Stimulated activated CD4-positive, alpha-beta T cell treated with anti-CD3 and anti-CD28 coated beads, Interleukin-4, amount 100 ng/mL, for 48 hours (primary cell): ENCODE measurements around the gene DDIAS.
"Not testable (repeated sequence)": the region's sequence is repeated elsewhere in the genome, so short reads cannot be mapped to it uniquely, and the experiment has no call there.

Experiments
- DNase-seq, 2 donors: peaks; one replicate each; pipeline ENCODE4 v3.0.0-alpha.2; 2020; ENCODE audit warnings: low read depth in 2 of 2

The DDIAS gene

DNA sequence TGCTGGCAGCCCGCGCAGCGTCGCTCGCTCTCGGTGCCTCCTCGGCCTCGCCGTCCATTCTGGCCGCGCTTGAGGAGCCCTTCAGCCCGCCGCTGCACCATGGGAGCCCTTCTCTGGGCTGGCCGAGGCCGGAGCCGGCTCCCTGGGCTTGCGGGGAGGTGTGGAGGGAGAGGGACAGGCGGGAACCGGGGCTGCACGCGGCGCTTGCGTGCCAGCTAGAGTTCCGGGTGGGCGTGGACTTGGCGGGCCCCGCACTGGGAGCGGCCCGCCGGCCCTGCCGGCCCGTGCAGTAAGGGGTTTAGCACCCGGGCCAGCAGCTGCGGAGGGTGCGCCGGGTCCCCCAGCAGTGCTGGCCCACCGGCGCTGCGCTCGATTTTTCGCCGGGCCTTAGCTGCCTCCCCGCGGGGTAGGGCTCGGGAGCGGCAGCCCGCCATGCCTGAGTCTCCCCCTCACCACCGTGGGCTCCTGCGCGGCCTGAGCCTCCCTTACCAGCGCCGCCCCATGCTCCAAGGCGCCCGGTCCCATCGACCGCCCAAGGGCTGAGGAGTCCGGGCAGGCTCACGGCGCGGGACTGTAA is 69.1 kb downstream of the DDIAS start:
- not testable (repeated sequence) for DNase-seq

DNA sequence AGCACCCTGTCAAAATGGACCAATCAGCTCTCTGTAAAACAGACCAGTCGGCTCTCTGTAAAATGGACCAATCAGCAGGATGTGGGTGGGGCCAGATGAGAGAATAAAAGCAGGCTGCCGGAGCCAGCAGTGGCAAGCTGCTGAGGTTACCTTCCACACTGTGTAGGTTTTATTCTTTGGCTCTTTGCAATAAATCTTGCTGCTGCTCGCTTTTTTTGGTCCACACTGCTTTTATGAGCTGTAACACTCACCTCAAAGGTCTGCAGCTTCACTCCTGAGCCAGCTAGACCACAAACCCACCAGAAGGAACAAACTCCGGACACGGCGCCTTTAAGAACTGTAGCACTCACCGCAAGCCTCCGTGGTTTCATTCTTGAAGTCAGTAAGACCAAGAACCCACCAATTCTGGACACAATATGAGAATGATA is 70.0 kb downstream of the DDIAS start:
- not testable (repeated sequence) for DNase-seq

DNA sequence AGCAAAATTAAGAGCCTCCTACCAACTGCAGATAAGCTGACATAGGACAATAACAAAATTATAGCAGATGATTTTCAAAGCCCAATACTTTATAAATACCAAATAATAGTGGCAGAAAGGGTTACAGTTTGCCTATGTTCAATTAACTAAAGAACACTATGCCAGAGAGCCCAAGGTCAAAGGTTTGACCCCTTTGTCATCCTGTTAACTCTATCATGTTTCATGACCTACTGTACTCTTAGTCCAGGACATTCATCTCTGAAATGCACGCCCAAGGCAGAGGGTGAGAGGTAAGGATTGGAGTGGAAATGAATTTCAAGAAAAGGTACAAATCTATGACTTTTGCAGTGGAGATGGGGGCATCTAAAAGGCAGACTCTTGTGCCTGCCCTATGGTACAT is 70.6 kb downstream of the DDIAS start:
- DNase-seq = no peak

DNA sequence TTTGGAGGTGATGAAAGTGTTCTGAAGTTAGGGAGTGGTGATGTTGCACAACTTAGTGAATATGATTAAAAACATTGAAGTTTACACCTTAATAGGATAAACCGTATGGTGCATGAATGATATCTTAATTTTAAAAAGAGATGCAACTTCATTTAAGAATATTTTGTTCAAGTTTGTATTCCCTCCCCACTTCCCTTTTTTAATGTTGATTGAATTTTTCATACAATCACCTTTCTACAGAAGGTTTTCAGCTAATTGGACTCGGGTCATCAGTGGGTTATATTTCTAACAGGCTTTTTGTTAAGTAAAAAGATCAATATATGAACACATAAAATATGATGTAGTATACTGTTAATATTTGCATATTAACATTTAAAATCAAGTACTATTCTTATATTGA is 72.6 kb downstream of the DDIAS start:
- no peak for DNase-seq

DNA sequence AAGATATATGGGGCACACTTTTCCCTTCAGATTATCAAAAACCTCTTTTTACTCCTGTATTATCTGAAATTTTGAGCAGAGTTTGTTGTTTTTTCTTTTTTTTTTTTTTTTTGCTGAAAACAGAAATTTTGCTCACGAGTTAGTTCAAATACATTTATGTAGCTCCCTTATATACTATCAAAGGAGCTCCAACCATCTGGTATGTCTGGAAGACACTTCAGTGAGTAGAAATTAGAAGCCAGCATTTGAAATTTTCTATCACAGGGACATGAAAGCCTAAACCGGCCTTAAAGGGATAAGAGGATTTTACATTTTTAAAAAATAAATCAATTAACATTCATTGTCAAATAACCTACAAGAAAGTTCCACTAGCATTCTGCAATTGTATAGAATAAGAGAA is 73.3 kb downstream of the DDIAS start:
- DNase-seq = no peak

DNA sequence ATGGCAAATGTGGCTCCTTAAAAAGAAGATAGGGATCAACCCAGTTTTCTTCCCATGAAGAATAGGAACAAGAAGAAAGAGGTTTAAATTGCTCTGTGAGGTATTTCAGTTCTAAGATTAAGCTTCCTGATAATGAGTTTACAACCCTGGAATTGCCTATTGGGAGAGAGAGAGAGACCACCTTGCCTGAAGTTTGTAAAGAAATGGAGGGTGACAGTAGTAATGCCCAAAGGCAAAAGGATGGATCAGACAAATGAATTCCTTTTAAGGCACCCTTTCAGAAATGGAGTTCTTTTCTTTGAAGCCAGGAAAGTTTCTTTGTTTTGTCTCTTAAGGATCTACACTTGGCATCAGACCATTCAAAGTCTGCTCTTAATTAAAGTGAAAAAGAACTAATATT is 74.3 kb downstream of the DDIAS start:
- DNase-seq = no peak

DNA sequence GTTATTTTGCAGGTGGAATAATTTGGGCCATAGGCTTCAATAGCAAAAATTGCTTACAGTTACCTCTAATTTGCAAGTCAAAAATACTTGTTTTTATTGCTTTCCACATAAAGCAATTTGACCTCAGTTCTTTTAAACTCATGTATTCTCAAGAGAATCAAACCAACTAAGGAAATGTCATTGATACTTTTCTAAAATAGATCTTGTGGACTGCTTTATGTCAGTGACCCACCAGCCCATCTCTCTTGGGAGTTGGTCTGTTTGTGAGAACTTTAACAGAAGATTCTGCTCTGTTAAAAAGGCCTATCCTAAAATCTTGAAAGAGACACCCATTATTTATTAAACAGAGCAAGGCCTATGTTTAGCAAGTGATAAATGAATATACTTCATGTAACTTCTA is 75.2 kb downstream of the DDIAS start:
- no peak for DNase-seq

DNA sequence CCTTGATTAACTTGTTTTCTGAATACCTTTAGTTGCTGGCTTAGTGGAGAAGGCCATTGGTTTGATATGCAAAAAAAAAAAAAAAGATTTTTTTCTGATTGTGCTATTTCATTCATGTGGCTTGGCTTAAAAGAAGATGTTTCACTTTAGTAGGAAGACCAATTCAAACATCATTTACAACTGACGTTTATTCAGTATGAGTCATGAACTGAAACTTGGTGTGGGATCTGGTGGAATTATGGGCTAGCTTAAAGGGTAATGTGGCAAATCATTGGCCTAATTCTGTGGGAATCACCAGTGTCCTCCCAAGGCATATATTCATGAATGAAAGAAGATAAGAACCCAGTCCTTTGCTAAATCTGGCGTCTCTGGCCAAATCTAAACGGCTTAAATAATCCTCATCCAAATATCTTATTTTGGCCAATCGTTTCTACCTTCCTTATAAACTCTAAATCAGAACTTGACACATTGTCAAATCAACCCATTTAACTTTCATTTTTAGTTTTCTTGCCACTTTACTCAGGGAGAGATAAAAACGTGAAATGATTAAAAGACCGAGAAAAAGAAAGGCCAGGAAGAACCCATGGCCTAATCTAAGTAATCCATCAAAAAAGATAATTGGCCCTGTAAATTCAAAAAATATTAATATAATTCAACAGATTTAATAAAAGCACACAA is 77.0 kb downstream of the DDIAS start:
- peak in 1 of 2 donors; percentile 21 for DNase-seq

DNA sequence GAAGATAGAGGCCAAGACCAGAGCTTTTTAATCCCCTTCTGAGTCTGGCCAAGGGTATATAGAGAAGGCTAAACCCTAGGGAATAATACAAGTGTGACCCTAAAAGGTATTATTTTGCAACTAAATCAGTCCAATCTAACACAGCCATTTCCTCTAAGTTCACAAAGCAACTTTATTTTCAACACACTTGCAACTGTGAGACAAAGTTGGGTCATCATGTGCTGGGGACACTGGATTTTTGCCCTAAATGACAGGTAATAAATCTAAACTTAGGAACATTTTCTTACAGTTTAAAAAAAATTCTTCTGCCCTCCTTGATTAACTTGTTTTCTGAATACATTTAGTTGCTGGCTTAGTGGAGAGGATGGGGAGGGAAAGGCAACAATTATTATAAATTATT is 78.3 kb downstream of the DDIAS start:
- no peak for DNase-seq

DNA sequence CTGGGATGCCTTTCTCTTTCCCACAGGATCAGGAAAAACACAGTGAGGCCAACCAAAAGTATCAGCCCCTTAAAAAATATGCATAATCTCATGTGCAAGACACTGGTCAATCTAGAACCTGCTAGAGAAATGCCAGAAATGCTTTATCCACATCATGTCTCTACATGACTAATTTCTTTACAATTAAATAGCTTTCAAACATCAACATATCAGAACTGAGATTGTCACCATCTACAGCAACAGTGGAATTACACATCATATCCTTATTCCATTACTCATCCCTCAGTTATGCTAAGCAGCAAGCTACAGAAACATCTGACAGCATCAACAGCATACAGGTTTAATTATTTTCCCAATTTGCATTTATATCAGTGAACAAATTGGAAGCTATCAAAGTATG is 78.8 kb downstream of the DDIAS start:
- DNase-seq = no peak

DNA sequence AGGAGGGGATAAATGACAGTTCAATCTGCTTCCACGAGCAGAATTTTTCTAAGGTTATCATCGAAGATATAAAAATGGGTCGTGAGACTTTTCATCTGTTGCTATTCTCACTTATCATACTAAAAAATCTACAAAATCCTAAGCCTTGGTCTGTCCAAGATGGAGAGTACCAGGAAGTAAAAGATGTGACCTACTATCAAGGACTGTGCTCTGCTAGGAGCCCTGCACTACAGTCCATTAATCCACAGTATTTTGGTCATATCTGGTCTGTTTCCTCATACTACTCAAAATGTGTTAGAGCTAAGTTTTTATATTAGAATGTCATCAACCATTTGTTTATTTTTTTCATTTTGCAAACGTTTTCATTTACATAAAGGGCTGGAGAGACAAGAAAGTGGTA is 79.4 kb downstream of the DDIAS start:
- no peak for DNase-seq

DNA sequence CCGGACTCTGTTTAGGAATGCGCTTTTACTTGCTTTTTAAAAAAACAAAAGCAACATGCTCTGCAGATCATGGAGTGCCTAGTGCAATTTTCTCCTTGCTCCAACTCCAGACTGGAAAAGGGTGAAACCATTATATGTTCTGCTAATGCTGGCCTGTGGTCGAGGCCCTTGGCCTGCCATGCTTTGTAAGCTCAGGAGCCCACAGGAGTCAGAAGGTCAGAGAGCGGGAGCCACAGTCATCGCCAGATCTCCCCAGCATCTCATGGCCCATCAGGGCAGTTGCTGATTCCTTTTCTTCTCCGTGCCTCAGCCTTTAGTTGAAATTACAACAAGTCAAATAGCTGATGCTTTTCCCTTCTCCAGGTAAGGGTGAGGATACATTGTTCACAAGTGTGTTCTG is 80.3 kb downstream of the DDIAS start:
- DNase-seq = no peak
